ENCODE measurements around the gene CCR1.

The CCR1 gene

GRCh38 chr3:46208167-46208704, at the start of gene CCR1:
Gene CCR1 (minus strand): TSS chr3:46208313. CDS start chr3:46204313, 4,000 bp downstream.
- peak; percentile 65 to 72 for DNase-seq

- no peak for DNase-seq
Measured at GRCh38 chr3:46252980-46253379, 44.9 kb upstream of the CCR1 start.

- no peak for DNase-seq
Measured at GRCh38 chr3:46245146-46245545, 37.0 kb upstream of the CCR1 start.

GRCh38 chr3:46243560-46243959, 35.4 kb upstream of the CCR1 start:
- no peak for DNase-seq

- peak; percentile 2 to 10 for DNase-seq
Measured at GRCh38 chr3:46242120-46242519, 34.0 kb upstream of the CCR1 start, which contains the start of gene CCR3. Gene CCR3 (plus strand): TSS chr3:46242460. CDS start chr3:46265159, 22,699 bp downstream.

GRCh38 chr3:46239952-46240351, 31.8 kb upstream of the CCR1 start:
- no peak for DNase-seq

GRCh38 chr3:46239301-46239938, 31.3 kb upstream of the CCR1 start:
- no peak for DNase-seq

GRCh38 chr3:46238386-46238785, 30.3 kb upstream of the CCR1 start:
- DNase-seq = no peak

- DNase-seq = peak in 1 of 2 experiments; percentile 13
Measured at GRCh38 chr3:46236294-46237054, 28.4 kb upstream of the CCR1 start.

- no peak for DNase-seq
Measured at GRCh38 chr3:46235425-46235824, 27.3 kb upstream of the CCR1 start.

- DNase-seq = no peak
Measured at GRCh38 chr3:46233194-46233593, 25.1 kb upstream of the CCR1 start.

GRCh38 chr3:46231323-46231722, 23.2 kb upstream of the CCR1 start:
- DNase-seq = no peak

GRCh38 chr3:46228260-46229242, 20.4 kb upstream of the CCR1 start:
- peak; percentile 68 to 69 for DNase-seq

GRCh38 chr3:46222435-46223161, 14.5 kb upstream of the CCR1 start:
- DNase-seq = peak; percentile 84 to 92

GRCh38 chr3:46221938-46222337, 13.8 kb upstream of the CCR1 start:
- DNase-seq = no peak

GRCh38 chr3:46221391-46221790, 13.3 kb upstream of the CCR1 start:
- peak; percentile 93 to 94 for DNase-seq

GRCh38 chr3:46218196-46218709, 10.1 kb upstream of the CCR1 start:
- no peak for DNase-seq

GRCh38 chr3:46215810-46216414, 7.8 kb upstream of the CCR1 start:
- no peak for DNase-seq

- DNase-seq = peak; percentile 50 to 51
Measured at GRCh38 chr3:46214751-46215352, 6.7 kb upstream of the CCR1 start.

GRCh38 chr3:46213201-46213600, 5.1 kb upstream of the CCR1 start:
- DNase-seq = peak; percentile 66 to 78

- no peak for DNase-seq
Measured at GRCh38 chr3:46212101-46212500, 4.0 kb upstream of the CCR1 start.
